IMR-90 (cell line): ENCODE measurements around the gene RBM8A. TPM values are rescaled to one million over a fixed set of nuclear protein-coding genes. Genes with fewer than 3 reads are reported as not detected.

Experiments used
- ATAC-seq: fragments of 200-7000 bp; cut with Tn5 transposase; 2 replicates; pipeline ENCODE4 v1.9.1; 2020; ENCODE audit warnings: low read depth, mild to moderate bottlenecking, moderate library complexity
- BruUV-seq: library from RNA; stranded (reverse); fragments of 400-500 nt; replicated peaks from 2 replicates; lab custom pipeline; 2021; lab: Mats Ljungman, UMichigan
- CTCF ChIA-PET: fragments of 300-600 bp; formaldehyde crosslinking; extraction: SDS; loops from one replicate; lab custom pipeline; 2021; ENCODE audit warnings: antibody characterized with exemption; lab: Yijun Ruan, JAX
- POLR2A ChIA-PET: fragments of 300-600 bp; sonication (Branson Sonifier 250); formaldehyde crosslinking; loops from one replicate; lab custom pipeline; 2022; ENCODE audit warnings: antibody characterized with exemption; ENCODE audit not compliant: unreplicated experiment; lab: Charles Lee
- DNase-seq: peaks from one replicate; pipeline ENCODE4 v3.0.0; 2013
- H2AFZ ChIP-seq: replicated peaks from 2 replicates; pipeline ENCODE3; 2013; ENCODE audit warnings: low read length, mild to moderate bottlenecking; ENCODE audit not compliant: poor library complexity
- H2AK5ac ChIP-seq: 2 replicates; pipeline ENCODE4 v1.6.1; 2013; ENCODE audit warnings: low read depth, low read length, inconsistent platforms
- H2AK9ac ChIP-seq: replicated peaks from 2 replicates; pipeline ENCODE3; 2013; ENCODE audit warnings: mild to moderate bottlenecking, low read depth, low read length, moderate library complexity; ENCODE audit not compliant: poor library complexity
- H2BK120ac ChIP-seq: 2 replicates; pipeline ENCODE4 v1.6.1; 2013; ENCODE audit warnings: low read depth, low read length, inconsistent platforms
- H2BK15ac ChIP-seq: 3 replicates; pipeline ENCODE4 v1.6.1; 2013; ENCODE audit warnings: low read depth, low read length, inconsistent platforms
- H2BK20ac ChIP-seq: 2 replicates; pipeline ENCODE4 v1.6.1; 2013; ENCODE audit warnings: low read depth, mild to moderate bottlenecking, inconsistent platforms, low read length, moderate library complexity
- H2BK5ac ChIP-seq: 2 replicates; pipeline ENCODE4 v1.6.1; 2013; ENCODE audit warnings: mild to moderate bottlenecking, low read depth, low read length, inconsistent platforms; ENCODE audit not compliant: poor library complexity, severe bottlenecking
- H3K14ac ChIP-seq: replicated peaks from 2 replicates; pipeline ENCODE4 v1.6.1; 2013; ENCODE audit warnings: low read depth, low read length, inconsistent platforms
- H3K18ac ChIP-seq: 2 replicates; pipeline ENCODE4 v1.6.1; 2013; ENCODE audit warnings: low read depth, low read length, control low read depth
- H3K23ac ChIP-seq: 2 replicates; pipeline ENCODE4 v1.6.1; 2013; ENCODE audit warnings: low read depth, low read length, inconsistent platforms
- H3K27ac ChIP-seq: 2 replicates; pipeline ENCODE4 v1.5.1; 2013; ENCODE audit warnings: mild to moderate bottlenecking, control low read depth, low read length; ENCODE audit not compliant: insufficient read depth
- H3K27me3 ChIP-seq: 2 replicates; pipeline ENCODE4 v1.6.1; 2013; ENCODE audit warnings: low read length; ENCODE audit not compliant: control insufficient read depth, insufficient read depth
- H3K36me3 ChIP-seq: 2 replicates; pipeline ENCODE4 v1.6.1; 2013; ENCODE audit warnings: low read length, mixed read lengths; ENCODE audit not compliant: control insufficient read depth, insufficient read depth
- H3K4ac ChIP-seq: 2 replicates; pipeline ENCODE4 v1.6.1; 2013; ENCODE audit warnings: low read depth, low read length, inconsistent platforms
- H3K4me1 ChIP-seq: 2 replicates; pipeline ENCODE4 v1.6.1; 2013; ENCODE audit warnings: low read length, mixed read lengths; ENCODE audit not compliant: control insufficient read depth, insufficient read depth
- H3K4me2 ChIP-seq: 2 replicates; pipeline ENCODE4 v1.6.1; 2013; ENCODE audit warnings: low read depth, mild to moderate bottlenecking, control low read depth, low read length, moderate library complexity
- H3K4me3 ChIP-seq: 2 replicates; pipeline ENCODE4 v1.5.1; 2013; ENCODE audit warnings: low read depth, mild to moderate bottlenecking, control low read depth, low read length, moderate library complexity; ENCODE audit not compliant: insufficient read depth
- H3K56ac ChIP-seq: 2 replicates; pipeline ENCODE4 v1.6.1; 2013; ENCODE audit warnings: low read length, inconsistent platforms; ENCODE audit not compliant: insufficient read depth; ENCODE audit errors: extremely low read depth
- H3K79me1 ChIP-seq, 2 experiments: 2 replicates each; pipeline ENCODE4 v1.6.1; 2013; ENCODE audit warnings: low read length in 2 of 2, inconsistent platforms in 1 of 2, low read depth in 1 of 2
- H3K9ac ChIP-seq: 2 replicates; pipeline ENCODE4 v1.6.1; 2013; ENCODE audit warnings: low read depth, low read length, control low read depth
- H3K9me1 ChIP-seq: 2 replicates; pipeline ENCODE4 v1.6.1; 2013; ENCODE audit warnings: low read length, inconsistent platforms; ENCODE audit not compliant: insufficient read depth
- H3K9me3 ChIP-seq: 2 replicates; pipeline ENCODE4 v1.6.1; 2013; ENCODE audit warnings: low read length; ENCODE audit not compliant: control insufficient read depth, insufficient read depth
- H4K20me1 ChIP-seq: 2 replicates; pipeline ENCODE4 v1.6.1; 2013; ENCODE audit warnings: low read length, inconsistent platforms; ENCODE audit not compliant: insufficient read depth
- H4K5ac ChIP-seq: 2 replicates; pipeline ENCODE4 v1.6.1; 2013; ENCODE audit warnings: mild to moderate bottlenecking, low read depth, low read length, control low read depth
- H4K8ac ChIP-seq, 2 experiments: 2 replicates each; pipeline ENCODE4 v1.6.1; 2013; ENCODE audit warnings: low read depth in 2 of 2, low read length in 2 of 2, control low read depth in 1 of 2, inconsistent platforms in 1 of 2
- H4K91ac ChIP-seq: 2 replicates; pipeline ENCODE4 v1.6.1; 2013; ENCODE audit warnings: low read depth, low read length, inconsistent platforms; ENCODE audit not compliant: insufficient read depth
- BHLHE40 ChIP-seq: fragments of 150-350 bp; IDR thresholded peaks from 2 replicates; pipeline ENCODE4 v1.6.1; 2016; ENCODE audit warnings: mild to moderate bottlenecking, low read depth, low read length
- CEBPB ChIP-seq: IDR thresholded peaks from 2 replicates; pipeline ENCODE4 v1.6.1; 2012; ENCODE audit warnings: low read depth, low read length, improper control_type of control experiment
- CHD1 ChIP-seq: IDR thresholded peaks from 2 replicates; pipeline ENCODE4 v1.6.1; 2012; ENCODE audit warnings: low read depth, low read length, improper control_type of control experiment
- ELK1 ChIP-seq: fragments of 150-350 bp; IDR thresholded peaks from 2 replicates; pipeline ENCODE4 v1.6.1; 2016; ENCODE audit warnings: low read depth, mild to moderate bottlenecking, low read length, moderate library complexity, borderline replicate concordance
- FOS ChIP-seq: fragments of 150-350 bp; IDR thresholded peaks from 2 replicates; pipeline ENCODE4 v1.6.1; 2016; ENCODE audit warnings: low read depth, low read length
- MAFK ChIP-seq: IDR thresholded peaks from 2 replicates; pipeline ENCODE4 v1.6.1; 2012; ENCODE audit warnings: low read depth, low read length, improper control_type of control experiment
- MAZ ChIP-seq: IDR thresholded peaks from 2 replicates; pipeline ENCODE4 v1.6.1; 2012; ENCODE audit warnings: low read depth, mild to moderate bottlenecking, low read length, improper control_type of control experiment, moderate library complexity, borderline replicate concordance
- MXI1 ChIP-seq: IDR thresholded peaks from 2 replicates; pipeline ENCODE4 v1.6.1; 2012; ENCODE audit warnings: low read depth, mild to moderate bottlenecking, low read length, moderate library complexity, borderline replicate concordance
- NFE2L2 ChIP-seq: fragments of 150-350 bp; IDR thresholded peaks from 2 replicates; pipeline ENCODE4 v1.6.1; 2016; ENCODE audit warnings: low read depth, mild to moderate bottlenecking, low read length
- POLR2A ChIP-seq: IDR thresholded peaks from 2 replicates; pipeline ENCODE4 v1.6.1; 2012; ENCODE audit warnings: mild to moderate bottlenecking, low read depth, low read length
- RAD21 ChIP-seq: IDR thresholded peaks from 2 replicates; pipeline ENCODE4 v1.6.1; 2012; ENCODE audit warnings: low read length, improper control_type of control experiment
- RCOR1 ChIP-seq: IDR thresholded peaks from 2 replicates; pipeline ENCODE4 v1.6.1; 2012; ENCODE audit warnings: mild to moderate bottlenecking, low read length, improper control_type of control experiment; ENCODE audit not compliant: insufficient replicate concordance
- RFX5 ChIP-seq: IDR thresholded peaks from 2 replicates; pipeline ENCODE4 v1.8.0; 2012; ENCODE audit warnings: low read depth, mild to moderate bottlenecking, low read length, moderate library complexity
- SMC3 ChIP-seq: fragments of 150-350 bp; IDR thresholded peaks from 2 replicates; pipeline ENCODE4 v1.6.1; 2016; ENCODE audit warnings: low read depth, mild to moderate bottlenecking, antibody characterized with exemption, low read length, moderate library complexity
- USF2 ChIP-seq: fragments of 150-350 bp; IDR thresholded peaks from 2 replicates; pipeline ENCODE4 v1.6.1; 2017; ENCODE audit warnings: mild to moderate bottlenecking, antibody characterized with exemption, low read length, low read depth
- WGBS, 2 experiments: methylation state at CpG; one replicate each; pipeline versions ENCODE4 v1.1.5 to v1.1.7; 2013; ENCODE audit warnings: missing lambda C conversion rate in 2 of 2; ENCODE audit not compliant: insufficient read length in 1 of 2; ENCODE audit errors: extremely low coverage in 2 of 2; 5-methylcytosine and 5-hydroxymethylcytosine counted together
- dilution Hi-C: fragments of 300-500 bp; cut with HindIII; formaldehyde crosslinking; loops from one replicate; pipeline ENCODE4 v1.14.3; 2018; ENCODE audit warnings: low sequenced_read_pairs; ENCODE audit not compliant: unreplicated experiment
- in situ Hi-C: fragments of 300-500 bp; cut with MboI; formaldehyde crosslinking; loops from 3 replicates; pipeline ENCODE4 v1.14.3; 2019; ENCODE audit warnings: low sequenced_read_pairs, inconsistent platforms, mixed read lengths
- intact Hi-C: fragments of 100-400 bp; cut with micrococcal nuclease; formaldehyde crosslinking; loops from 2 replicates; pipeline ENCODE4 v1.10.0; 2022
- polyA plus RNA-seq, 3 experiments: library from polyadenylated mRNA; depleted of rRNA; stranded (reverse); fragments of >200 nt; gene quantifications; 2 replicates each; pipeline ENCODE4 v1.2.3, GENCODE V29; 2012; ENCODE audit warnings: low replicate concordance in 1 of 3
- total RNA-seq: library from RNA; depleted of rRNA; stranded (reverse); fragments of >200 nt; gene quantifications from 2 replicates; pipeline ENCODE4 v1.2.3, GENCODE V29; 2012
- TF ChIP-seq, protein P1 (sequence below): conservative IDR thresholded peaks from 2 replicates; pipeline ENCODE4 v1.5.1; 2012; ENCODE audit warnings: mild to moderate bottlenecking, low read depth, low read length, improper control_type of control experiment

Gene RBM8A
- total and polyA plus RNA-seq, 2 of the 4 experiments (the other 2 are of a cell fraction): 94.1 to 251 TPM

GRCh38 chr1:145946477-145946986 lies 19.2 kb upstream of the RBM8A start:
- no peak overlapping the region for H3K4ac ChIP-seq
- H3K79me1 ChIP-seq: peaks cover 36 to 53% of the 10 kb centered on the region in 2 experiments
- no peak overlapping the region for H3K9ac ChIP-seq
- no peak overlapping the region for H4K8ac ChIP-seq
- H2AK5ac ChIP-seq: no peak overlapping the region
- H3K14ac ChIP-seq: no peak overlapping the region
- H2AFZ ChIP-seq: no peak overlapping the region
- ChIA-PET POLR2A (no interaction called here), CTCF (no interaction called here)
- no peak overlapping the region for H2BK120ac ChIP-seq
- H2AK9ac ChIP-seq: no peak overlapping the region
- H3K36me3 ChIP-seq: peaks cover 17% of the 10 kb centered on the region
- no peak overlapping the region for H3K23ac ChIP-seq
- H4K20me1 ChIP-seq: peaks cover 7% of the 10 kb centered on the region; the same call in 1 of the 2 replicates
- H2BK5ac ChIP-seq: no peak overlapping the region
- no peaks in the 10 kb centered on the region for H3K27me3 ChIP-seq
- H3K9me1 ChIP-seq: peaks cover 7% of the 10 kb centered on the region
- TF ChIP-seq FOS (no peak), SMC3 (no peak), MAFK (no peak), RCOR1 (no peak), POLR2A (no peak), RFX5 (no peak), CHD1 (no peak), BHLHE40 (no peak), USF2 (no peak), MAZ (no peak), MXI1 (no peak), CEBPB (no peak), NFE2L2 (no peak), ELK1 (no peak), RAD21 (no peak)
- TF ChIP-seq, protein P1, sequence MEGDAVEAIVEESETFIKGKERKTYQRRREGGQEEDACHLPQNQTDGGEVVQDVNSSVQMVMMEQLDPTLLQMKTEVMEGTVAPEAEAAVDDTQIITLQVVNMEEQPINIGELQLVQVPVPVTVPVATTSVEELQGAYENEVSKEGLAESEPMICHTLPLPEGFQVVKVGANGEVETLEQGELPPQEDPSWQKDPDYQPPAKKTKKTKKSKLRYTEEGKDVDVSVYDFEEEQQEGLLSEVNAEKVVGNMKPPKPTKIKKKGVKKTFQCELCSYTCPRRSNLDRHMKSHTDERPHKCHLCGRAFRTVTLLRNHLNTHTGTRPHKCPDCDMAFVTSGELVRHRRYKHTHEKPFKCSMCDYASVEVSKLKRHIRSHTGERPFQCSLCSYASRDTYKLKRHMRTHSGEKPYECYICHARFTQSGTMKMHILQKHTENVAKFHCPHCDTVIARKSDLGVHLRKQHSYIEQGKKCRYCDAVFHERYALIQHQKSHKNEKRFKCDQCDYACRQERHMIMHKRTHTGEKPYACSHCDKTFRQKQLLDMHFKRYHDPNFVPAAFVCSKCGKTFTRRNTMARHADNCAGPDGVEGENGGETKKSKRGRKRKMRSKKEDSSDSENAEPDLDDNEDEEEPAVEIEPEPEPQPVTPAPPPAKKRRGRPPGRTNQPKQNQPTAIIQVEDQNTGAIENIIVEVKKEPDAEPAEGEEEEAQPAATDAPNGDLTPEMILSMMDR: no peak
- H3K56ac ChIP-seq: no peak overlapping the region
- BruUV-seq: no TSS peak
- no peak overlapping the region for H3K27ac ChIP-seq
- no peak overlapping the region for H4K5ac ChIP-seq
- no CpG with 5 or more reads among the region's 4 CpGs for WGBS, 2 experiments
- in situ Hi-C loops (no loop called here), dilution Hi-C loops (no loop called here), intact Hi-C loops (no loop called here)
- H3K4me2 ChIP-seq: no peak overlapping the region
- no peak overlapping the region for H3K4me3 ChIP-seq
- H2BK20ac ChIP-seq: no peak overlapping the region
- H4K91ac ChIP-seq: no peak overlapping the region
- H3K18ac ChIP-seq: no peak overlapping the region
- DNase-seq (no peak), ATAC-seq (no peak)
- H3K9me3 ChIP-seq: no peaks in the 10 kb centered on the region
- H2BK15ac ChIP-seq: no peak overlapping the region
- no peaks in the 10 kb centered on the region for H3K4me1 ChIP-seq
